ENCODE measurements around the gene MPC1. TPM values are rescaled to one million over a fixed set of nuclear protein-coding genes. Genes with fewer than 3 reads are reported as not detected.
A peak's percentile ranks its signal among the peaks of the same experiment; 100 is the strongest.

Gene MPC1
- total RNA-seq, 2 experiments from 2014 or later: 17.4 to 19.3 TPM

- CTCF ChIA-PET: interaction anchor here (0.9 kb wide), 1 partner anchor 15 kb away, joined by 3 read pairs; no protein-coding TSS in a partner anchor
- H3K4me1 ChIP-seq (ENCODE audit: insufficient read depth, low read length): peaks cover 95% of the 10 kb centered on the region
- DNase-seq (peak in 13 of 14 experiments; percentile 26 to 84 (median 48)), ATAC-seq (ENCODE audit: poor library complexity) (no peak)
- peaks cover 11% of the 10 kb centered on the region for H3K9me3 Mint-ChIP-seq
- TF ChIP-seq, protein P1, sequence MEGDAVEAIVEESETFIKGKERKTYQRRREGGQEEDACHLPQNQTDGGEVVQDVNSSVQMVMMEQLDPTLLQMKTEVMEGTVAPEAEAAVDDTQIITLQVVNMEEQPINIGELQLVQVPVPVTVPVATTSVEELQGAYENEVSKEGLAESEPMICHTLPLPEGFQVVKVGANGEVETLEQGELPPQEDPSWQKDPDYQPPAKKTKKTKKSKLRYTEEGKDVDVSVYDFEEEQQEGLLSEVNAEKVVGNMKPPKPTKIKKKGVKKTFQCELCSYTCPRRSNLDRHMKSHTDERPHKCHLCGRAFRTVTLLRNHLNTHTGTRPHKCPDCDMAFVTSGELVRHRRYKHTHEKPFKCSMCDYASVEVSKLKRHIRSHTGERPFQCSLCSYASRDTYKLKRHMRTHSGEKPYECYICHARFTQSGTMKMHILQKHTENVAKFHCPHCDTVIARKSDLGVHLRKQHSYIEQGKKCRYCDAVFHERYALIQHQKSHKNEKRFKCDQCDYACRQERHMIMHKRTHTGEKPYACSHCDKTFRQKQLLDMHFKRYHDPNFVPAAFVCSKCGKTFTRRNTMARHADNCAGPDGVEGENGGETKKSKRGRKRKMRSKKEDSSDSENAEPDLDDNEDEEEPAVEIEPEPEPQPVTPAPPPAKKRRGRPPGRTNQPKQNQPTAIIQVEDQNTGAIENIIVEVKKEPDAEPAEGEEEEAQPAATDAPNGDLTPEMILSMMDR (IDR thresholded peaks at IDR 0.05): no peak
- intact Hi-C loops (cut with DNase I, micrococcal nuclease): loop anchor here (5.0 to 10.0 kb wide), 2 partner anchors 33 to 209 kb away; partner anchors contain the start of genes MPC1 (in 2 of the 2) and RPS6KA2 (in 1 of the 2)
- peak overlapping the region; percentile 31 to 53 for H3K27ac ChIP-seq (ENCODE audit: low read depth in 1 of 2, low read length in 2 of 2)
- peaks cover 27% of the 10 kb centered on the region for H3K36me3 Mint-ChIP-seq (ENCODE audit: low read depth)
- H3K4me1 Mint-ChIP-seq (ENCODE audit: low read depth): peaks cover 94% of the 10 kb centered on the region
- H3K4me3 ChIP-seq (ENCODE audit: low read length): peak overlapping the region; percentile 17
- POLR2A ChIA-PET: interaction anchor here (0.6 to 1.5 kb wide), 4 partner anchors 20 to 73 kb away, joined by 3 to 4 read pairs (median 4); partner anchors contain the start of gene SFT2D1
- peaks cover 0 to 5% of the 10 kb centered on the region in 2 experiments for H3K9me3 ChIP-seq (ENCODE audit: control insufficient read depth in 1 of 2, insufficient read depth in 1 of 2, low read length in 2 of 2)
- H3K27ac Mint-ChIP-seq: peak overlapping the region; percentile 98
- H3K36me3 ChIP-seq (ENCODE audit: insufficient read depth, low read length): no peaks in the 10 kb centered on the region
- H3K4me3 Mint-ChIP-seq: peak overlapping the region; percentile 50
- no peaks in the 10 kb centered on the region for H3K27me3 Mint-ChIP-seq
- H3K27me3 ChIP-seq (ENCODE audit: control insufficient read depth in 1 of 2, insufficient read depth in 2 of 2, low read length in 2 of 2): no peaks in the 10 kb centered on the region
These were observed 32.6 kb upstream of the MPC1 start for GRCh38 chr6:166415306-166415705.

DNA sequence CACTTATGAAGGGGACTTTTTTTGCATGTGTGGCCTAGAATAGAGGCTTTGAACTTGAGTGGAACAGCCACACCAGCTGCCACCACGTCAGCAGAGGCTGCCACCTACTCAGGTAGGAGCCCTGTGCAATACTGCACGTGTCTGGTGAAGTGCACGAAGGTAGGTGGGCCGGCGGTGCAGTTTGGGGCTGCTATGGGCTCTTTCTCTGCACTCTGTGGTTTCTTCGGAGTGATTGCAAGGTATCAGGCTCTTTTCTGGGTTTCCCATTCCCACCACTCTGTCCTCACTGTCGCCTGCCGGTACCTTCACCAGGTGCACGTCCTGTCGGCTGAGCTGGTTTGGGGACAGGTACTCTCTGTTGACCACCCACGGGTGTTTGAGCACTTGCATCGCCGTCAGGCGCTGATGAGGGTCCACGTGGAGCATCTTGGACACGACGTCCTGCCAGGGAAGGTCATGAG, 30.8 kb upstream of the MPC1 start:
- CTCF ChIA-PET: interaction anchor here (1.2 kb wide), 1 partner anchor 12 kb away, joined by 3 read pairs; no protein-coding TSS in a partner anchor
- intact Hi-C loops (cut with DNase I, micrococcal nuclease): loop anchor here in 1 of 2 experiments (10.0 kb wide), 1 partner anchor 211 kb away; the partner anchor contains the start of gene RPS6KA2
- peaks cover 22% of the 10 kb centered on the region for H3K36me3 Mint-ChIP-seq (ENCODE audit: low read depth)
- H3K4me3 ChIP-seq (ENCODE audit: low read length): no peak overlapping the region
- H3K27ac ChIP-seq (ENCODE audit: low read depth in 1 of 2, low read length in 2 of 2): no peak overlapping the region
- TF ChIP-seq, protein P1 (IDR thresholded peaks at IDR 0.05): no peak
- POLR2A ChIA-PET: no interaction called here
- peaks cover 81% of the 10 kb centered on the region for H3K4me1 ChIP-seq (ENCODE audit: insufficient read depth, low read length)
- H3K9me3 Mint-ChIP-seq: peaks cover 11% of the 10 kb centered on the region
- H3K4me1 Mint-ChIP-seq (ENCODE audit: low read depth): peaks cover 92% of the 10 kb centered on the region
- peaks cover 0 to 5% of the 10 kb centered on the region in 2 experiments for H3K9me3 ChIP-seq (ENCODE audit: control insufficient read depth in 1 of 2, insufficient read depth in 1 of 2, low read length in 2 of 2)
- peak overlapping the region; percentile 98 for H3K27ac Mint-ChIP-seq
- no peaks in the 10 kb centered on the region for H3K27me3 Mint-ChIP-seq
- ATAC-seq (ENCODE audit: poor library complexity): no peak
- no peaks in the 10 kb centered on the region for H3K36me3 ChIP-seq (ENCODE audit: insufficient read depth, low read length)
- peak in 6 of 14 experiments; percentile 27 to 74 (median 32) for DNase-seq
- peak overlapping the region; percentile 79 for H3K4me3 Mint-ChIP-seq
- no peaks in the 10 kb centered on the region for H3K27me3 ChIP-seq (ENCODE audit: control insufficient read depth in 1 of 2, insufficient read depth in 2 of 2, low read length in 2 of 2)

DNA sequence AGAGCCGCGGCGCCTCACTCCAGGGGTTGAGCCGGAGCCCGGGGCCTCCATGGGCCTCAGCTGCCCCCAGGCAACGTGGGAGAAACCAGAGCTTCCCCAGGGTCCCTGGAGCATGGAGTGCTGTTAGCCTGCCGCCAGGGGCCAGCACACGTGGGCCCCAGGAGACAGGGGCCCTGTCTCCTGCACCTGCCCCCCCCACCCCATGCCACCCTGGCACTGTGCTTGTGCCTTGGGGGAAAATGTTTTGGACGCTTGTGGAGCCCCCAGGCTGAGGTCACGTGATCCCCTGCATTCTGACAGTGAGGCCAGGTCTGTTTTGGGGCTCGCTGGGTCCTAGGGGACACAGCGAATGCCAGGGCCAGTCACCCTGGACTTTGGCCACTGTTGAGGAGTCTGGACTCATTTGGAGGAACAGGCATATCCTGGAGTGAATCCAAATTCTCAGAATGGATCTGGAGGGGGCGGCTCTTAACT, 30.2 kb upstream of the MPC1 start:
- no peak for DNase-seq
- H3K4me1 ChIP-seq (ENCODE audit: insufficient read depth, low read length): peaks cover 75% of the 10 kb centered on the region
- peaks cover 91% of the 10 kb centered on the region for H3K4me1 Mint-ChIP-seq (ENCODE audit: low read depth)
- no peak for ATAC-seq (ENCODE audit: poor library complexity)
- TF ChIP-seq, protein P1 (IDR thresholded peaks at IDR 0.05): no peak
- H3K27ac Mint-ChIP-seq: peak overlapping the region; percentile 98
- ChIA-PET POLR2A (no interaction called here), CTCF (interaction anchor here (1.2 kb wide), 1 partner anchor 12 kb away, joined by 3 read pairs; no protein-coding TSS in a partner anchor)
- H3K27me3 Mint-ChIP-seq: no peaks in the 10 kb centered on the region
- H3K9me3 Mint-ChIP-seq: peaks cover 11% of the 10 kb centered on the region
- H3K36me3 ChIP-seq (ENCODE audit: insufficient read depth, low read length): no peaks in the 10 kb centered on the region
- no peak overlapping the region for H3K4me3 ChIP-seq (ENCODE audit: low read length)
- H3K4me3 Mint-ChIP-seq: peak overlapping the region; percentile 79
- H3K27ac ChIP-seq (ENCODE audit: low read depth in 1 of 2, low read length in 2 of 2): no peak overlapping the region
- peaks cover 0 to 5% of the 10 kb centered on the region in 2 experiments for H3K9me3 ChIP-seq (ENCODE audit: control insufficient read depth in 1 of 2, insufficient read depth in 1 of 2, low read length in 2 of 2)
- H3K27me3 ChIP-seq (ENCODE audit: control insufficient read depth in 1 of 2, insufficient read depth in 2 of 2, low read length in 2 of 2): no peaks in the 10 kb centered on the region
- intact Hi-C loops (cut with DNase I, micrococcal nuclease): loop anchor here in 1 of 2 experiments (10.0 kb wide), 1 partner anchor 212 kb away; the partner anchor contains the start of gene RPS6KA2
- H3K36me3 Mint-ChIP-seq (ENCODE audit: low read depth): peaks cover 22% of the 10 kb centered on the region

Measured in CD4-positive, alpha-beta T cell (primary cell).